Motor neuron (in vitro differentiated cells): ENCODE measurements around the gene NOTCH3. TPM values are rescaled to one million over a fixed set of nuclear protein-coding genes. Genes with fewer than 3 reads are reported as not detected.

Source experiments
- ATAC-seq, 8 experiments: fragments of 200-7000 bp; cut with Tn5 transposase; replicated peaks in 6 of 8; 2 replicates each; pipeline ENCODE4 v1.8.0; 2021; ENCODE audit warnings: mild to moderate bottlenecking in 8 of 8, moderate library complexity in 8 of 8
- H3K27ac ChIP-seq, 2 donors: fragments of 250-450 bp; sonication (Bioruptor Pico); 2 replicates each; pipeline ENCODE4 v1.9.0; 2021; ENCODE audit warnings: antibody characterized with exemption in 2 of 2, mild to moderate bottlenecking in 2 of 2, moderate library complexity in 1 of 2
- H3K4me1 ChIP-seq, 2 donors: fragments of 250-450 bp; sonication (Bioruptor Pico); replicated peaks in 1 of 2; 2 replicates each; pipeline ENCODE4 v1.6.1; 2021; ENCODE audit warnings: antibody characterized with exemption in 2 of 2, mild to moderate bottlenecking in 2 of 2, moderate library complexity in 1 of 2
- H3K4me3 ChIP-seq, 5 donors: fragments of 250-450 bp; sonication (Bioruptor Pico); 2 replicates each; pipeline ENCODE4 v1.9.0; 2021; ENCODE audit warnings: antibody characterized with exemption in 5 of 5, mild to moderate bottlenecking in 5 of 5, moderate library complexity in 4 of 5
- WGBS, 10 experiments: fragments of 450-650 bp; shearing (Covaris generic); methylation state at CpG; one replicate each; pipeline ENCODE4 v1.0.0; 2022; 5-methylcytosine and 5-hydroxymethylcytosine counted together
- in situ Hi-C, 9 experiments: fragments of 400-800 bp; cut with MboI; loops; one replicate each; pipeline ENCODE4 v1.15.0; 2021; ENCODE audit warnings: low sequenced_read_pairs in 9 of 9, low pct_unique_long_range_greater_than_20kb in 2 of 9; ENCODE audit not compliant: unreplicated experiment in 9 of 9
- total RNA-seq, 8 experiments: library from RNA; unstranded; fragments of 300-600 nt; gene quantifications; 2 replicates each; pipeline versions ENCODE4 v1.2.3 to v1.2.4, GENCODE V29; 2022

NOTCH3 gene
- total RNA-seq, 8 experiments from 2014 or later: 3.0 to 26.4 (median 7.7) TPM

- H3K4me3 ChIP-seq: peak overlapping the region; percentile 38 to 47 (median 43)
- peaks cover 5 to 17% of the 10 kb centered on the region in 2 donors for H3K4me1 ChIP-seq
- in situ Hi-C loops: no loop called here
- peak overlapping the region; percentile 62 to 86 for H3K27ac ChIP-seq
- ATAC-seq: peak in 5 of 8 experiments; percentile 3 to 35 (median 28)
- WGBS, 10 experiments: 0 to 87% (median 60%) methylated on average over 1 to 9 of the region's 51 CpGs; no CpG with 5 or more reads in 3 of the 10 experiments
Measured at GRCh38 chr19:15223649-15224361, 23.0 kb upstream of the NOTCH3 start.

- 0 to 9% (median 1%) methylated on average over 1 to 13 of the region's 48 CpGs; no CpG with 5 or more reads in 2 of the 10 experiments for WGBS, 10 experiments
- peak overlapping the region in 1 of 2 donors; percentile 7 for H3K27ac ChIP-seq
- H3K4me1 ChIP-seq: peaks cover 8 to 19% of the 10 kb centered on the region in 2 donors
- ATAC-seq: peak; percentile 91 to 98 (median 94)
- peak overlapping the region; percentile 38 to 47 (median 43) for H3K4me3 ChIP-seq
- in situ Hi-C loops: no loop called here
Measured at GRCh38 chr19:15222738-15223648, 22.2 kb upstream of the NOTCH3 start.

DNA sequence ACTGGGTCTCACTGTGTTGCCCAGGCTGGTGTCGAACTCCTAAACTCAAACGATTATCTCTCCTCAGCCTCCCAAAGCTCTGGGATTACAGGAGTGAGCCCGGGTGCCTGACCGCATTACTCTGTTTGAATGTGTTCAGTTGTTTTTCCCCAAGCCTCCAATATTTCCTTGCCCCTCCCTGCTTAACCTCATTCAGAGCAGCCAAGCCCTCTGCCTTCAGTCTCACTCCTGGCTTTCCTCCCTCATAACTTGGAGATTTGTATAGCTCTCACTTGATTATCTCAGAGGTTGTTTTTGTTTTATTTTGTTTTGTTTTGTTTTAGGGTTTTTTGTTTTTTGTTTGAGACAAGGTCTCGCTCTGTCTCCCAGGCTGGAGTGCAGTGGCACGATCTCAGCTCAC is 20.0 kb upstream of the NOTCH3 start:
- in situ Hi-C loops: no loop called here
- no peak for ATAC-seq
- no peak overlapping the region for H3K4me3 ChIP-seq
- peaks cover 11 to 19% of the 10 kb centered on the region in 2 donors for H3K4me1 ChIP-seq
- WGBS, 10 experiments: 0 to 100% (median 94%) methylated on average over 1 to 6 of the region's 6 CpGs; no CpG with 5 or more reads in 2 of the 10 experiments
- H3K27ac ChIP-seq: no peak overlapping the region

- no peak overlapping the region for H3K4me3 ChIP-seq
- peak overlapping the region; percentile 59 to 60 for H3K27ac ChIP-seq
- H3K4me1 ChIP-seq: peaks cover 11 to 14% of the 10 kb centered on the region in 2 donors
- 40 to 100% (median 76%) methylated on average over 1 to 6 of the region's 7 CpGs; no CpG with 5 or more reads in 1 of the 10 experiments for WGBS, 10 experiments
- in situ Hi-C loops: no loop called here
- peak in 1 of 8 experiments; percentile 23 for ATAC-seq
Measured at GRCh38 chr19:15218501-15218900, 17.7 kb upstream of the NOTCH3 start.

GRCh38 chr19:15216363-15216762 is 15.6 kb upstream of the NOTCH3 start:
- Histone ChIP-seq H3K27ac (no peak overlapping the region), H3K4me3 (no peak overlapping the region), H3K4me1 (peaks cover 5% of the 10 kb centered on the region in 2 donors)
- 75 to 100% (median 89%) methylated on average over 1 to 7 of the region's 7 CpGs; no CpG with 5 or more reads in 1 of the 10 experiments for WGBS, 10 experiments
- in situ Hi-C loops: no loop called here
- ATAC-seq: no peak

DNA sequence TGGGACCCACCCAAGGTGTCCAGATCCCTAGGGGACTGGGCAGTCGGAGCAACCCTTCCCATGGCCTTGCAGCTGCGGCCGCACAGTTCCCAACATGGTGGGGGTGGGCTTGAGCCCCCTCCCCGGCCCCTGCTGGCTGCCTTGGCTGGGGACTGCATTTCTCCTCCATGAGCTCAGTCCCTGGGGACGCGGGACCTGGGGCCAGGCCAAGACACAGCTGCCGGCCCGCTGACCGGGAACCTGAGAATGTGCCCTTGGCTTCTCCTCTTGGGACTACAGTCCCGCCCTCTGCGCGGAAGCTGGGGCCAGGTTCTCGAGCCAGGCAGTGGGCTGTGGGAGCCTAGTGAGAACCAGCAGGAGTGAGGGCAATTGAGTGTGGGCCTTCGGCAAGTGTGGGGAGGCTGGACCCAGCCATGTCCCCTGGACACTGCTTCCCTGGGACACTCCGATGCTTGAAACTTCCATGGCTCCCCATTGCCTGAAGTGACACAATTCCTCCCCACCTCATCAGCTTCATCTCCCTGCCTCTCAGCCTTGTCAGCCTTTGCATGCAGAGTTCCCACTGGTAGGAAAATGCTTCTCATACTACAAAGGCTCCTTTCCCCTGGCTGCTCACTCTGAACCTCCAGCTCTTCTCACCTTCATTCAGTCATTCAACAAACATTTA is 13.1 kb upstream of the NOTCH3 start:
- ATAC-seq: no peak
- Histone ChIP-seq H3K4me1 (peaks cover 3 to 5% of the 10 kb centered on the region in 2 donors), H3K4me3 (no peak overlapping the region), H3K27ac (no peak overlapping the region)
- in situ Hi-C loops: no loop called here
- WGBS, 10 experiments: 73 to 100% (median 88%) methylated on average over 1 to 13 of the region's 15 CpGs; no CpG with 5 or more reads in 6 of the 10 experiments

- WGBS, 10 experiments: 71 to 100% (median 94%) methylated on average over 1 to 8 of the region's 12 CpGs; no CpG with 5 or more reads in 1 of the 10 experiments
- no peak overlapping the region for H3K27ac ChIP-seq
- H3K4me1 ChIP-seq: no peaks in the 10 kb centered on the region
- in situ Hi-C loops: no loop called here
- no peak for ATAC-seq
- no peak overlapping the region for H3K4me3 ChIP-seq
Measured at GRCh38 chr19:15212711-15213110, 11.9 kb upstream of the NOTCH3 start.

- Histone ChIP-seq H3K4me3 (no peak overlapping the region), H3K4me1 (no peaks in the 10 kb centered on the region), H3K27ac (no peak overlapping the region)
- in situ Hi-C loops: no loop called here
- ATAC-seq: peak in 7 of 8 experiments; percentile 56 to 96 (median 81)
- 20 to 100% (median 83%) methylated on average over 1 to 4 of the region's 5 CpGs; no CpG with 5 or more reads in 4 of the 10 experiments for WGBS, 10 experiments
Measured at GRCh38 chr19:15210323-15210781, 9.6 kb upstream of the NOTCH3 start.

DNA sequence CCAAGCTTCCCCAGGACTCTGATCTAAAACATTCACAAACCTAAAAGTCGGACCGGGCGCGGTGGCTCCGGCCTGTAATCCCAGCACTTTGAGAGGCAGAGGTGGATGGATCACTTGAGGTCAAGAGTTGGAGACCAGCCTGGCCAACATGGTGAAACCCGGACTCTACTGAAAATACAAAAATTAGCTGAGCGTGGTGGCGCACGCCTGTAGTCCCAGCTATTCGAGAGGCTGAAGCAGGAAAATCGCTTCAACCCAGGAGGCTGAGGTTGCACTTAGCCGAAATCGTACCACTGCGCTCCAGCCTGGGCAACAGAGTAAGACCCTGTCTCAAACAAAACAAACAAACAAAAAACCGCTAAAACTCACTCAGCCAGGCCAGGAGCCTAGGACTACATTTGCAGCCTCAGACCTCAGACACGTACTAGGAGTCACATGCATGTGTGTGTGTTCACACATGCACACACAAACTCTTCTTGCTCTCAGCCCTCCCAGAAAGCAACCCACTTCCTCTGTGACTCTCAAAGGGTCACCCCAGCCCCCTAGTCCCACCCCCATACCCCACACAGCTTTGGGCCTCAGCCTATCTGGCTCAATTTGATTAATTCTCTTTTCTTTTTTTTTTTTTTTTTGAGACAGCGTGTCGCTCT is 704 bp upstream of the NOTCH3 start:
- Histone ChIP-seq H3K4me3 (peak overlapping the region in 1 of 5 donors; percentile 73), H3K4me1 (peaks cover 0 to 15% of the 10 kb centered on the region in 2 donors), H3K27ac (no peak overlapping the region)
- in situ Hi-C loops: no loop called here
- no peak for ATAC-seq
- WGBS, 10 experiments: 80 to 100% (median 100%) methylated on average over 1 to 12 of the region's 18 CpGs; no CpG with 5 or more reads in 2 of the 10 experiments

DNA sequence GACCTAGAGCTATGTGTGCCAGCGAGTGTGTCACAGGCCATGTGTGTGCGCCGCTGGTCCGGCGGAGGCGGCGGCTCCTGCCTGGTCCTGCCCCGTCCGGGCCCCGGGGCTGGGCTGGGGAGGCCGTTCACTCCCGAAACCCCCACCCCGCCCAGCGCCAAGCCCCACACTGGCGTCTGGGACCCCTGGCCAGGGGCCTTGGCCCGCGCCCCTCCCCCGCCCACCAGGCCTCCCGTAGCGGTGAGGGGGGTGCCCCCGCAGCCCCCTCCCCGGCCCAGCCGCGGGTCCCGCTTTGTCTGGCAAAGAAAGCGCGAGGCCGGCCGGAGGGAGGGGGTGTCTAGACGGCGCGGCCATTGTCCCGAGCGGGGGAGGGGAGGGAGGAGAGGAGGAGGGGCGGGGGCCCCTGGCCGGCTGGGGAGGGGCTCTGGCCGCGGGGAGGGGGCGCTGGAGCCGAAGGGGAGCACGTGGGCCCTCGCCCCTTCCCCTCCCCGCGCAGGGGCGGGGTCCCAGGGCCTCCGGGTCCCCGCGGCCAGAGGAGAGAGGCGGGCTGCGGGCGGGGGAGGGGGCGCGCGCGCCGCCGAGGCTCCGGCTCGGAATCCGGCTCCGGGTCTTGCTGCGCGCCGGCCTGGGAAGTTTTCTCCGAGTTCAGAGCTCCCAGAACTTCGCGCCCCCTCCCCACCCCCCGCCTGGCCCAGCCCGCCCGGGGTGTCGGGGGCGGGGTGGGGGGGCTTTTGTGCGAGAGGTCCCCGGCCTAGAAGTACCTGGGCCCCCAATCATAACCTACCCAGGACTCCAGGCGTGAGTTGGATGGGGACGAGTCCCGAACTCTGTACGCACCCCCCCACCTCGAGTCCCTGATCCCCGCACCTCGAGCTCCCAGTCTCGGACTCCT is 888 bp downstream of the NOTCH3 start:
- in situ Hi-C loops: loop anchor here in 1 of 9 experiments (25.0 kb wide), 1 partner anchor 362 kb away; no protein-coding TSS in a partner anchor
- WGBS, 10 experiments: no CpG with 5 or more reads among the region's 82 CpGs
- peak in 6 of 8 experiments; percentile 5 to 43 (median 31) for ATAC-seq
- Histone ChIP-seq H3K4me1 (peaks cover 4 to 21% of the 10 kb centered on the region in 2 donors), H3K27ac (peak overlapping the region; percentile 18 to 78), H3K4me3 (peak overlapping the region; percentile 32 to 73 (median 43))

DNA sequence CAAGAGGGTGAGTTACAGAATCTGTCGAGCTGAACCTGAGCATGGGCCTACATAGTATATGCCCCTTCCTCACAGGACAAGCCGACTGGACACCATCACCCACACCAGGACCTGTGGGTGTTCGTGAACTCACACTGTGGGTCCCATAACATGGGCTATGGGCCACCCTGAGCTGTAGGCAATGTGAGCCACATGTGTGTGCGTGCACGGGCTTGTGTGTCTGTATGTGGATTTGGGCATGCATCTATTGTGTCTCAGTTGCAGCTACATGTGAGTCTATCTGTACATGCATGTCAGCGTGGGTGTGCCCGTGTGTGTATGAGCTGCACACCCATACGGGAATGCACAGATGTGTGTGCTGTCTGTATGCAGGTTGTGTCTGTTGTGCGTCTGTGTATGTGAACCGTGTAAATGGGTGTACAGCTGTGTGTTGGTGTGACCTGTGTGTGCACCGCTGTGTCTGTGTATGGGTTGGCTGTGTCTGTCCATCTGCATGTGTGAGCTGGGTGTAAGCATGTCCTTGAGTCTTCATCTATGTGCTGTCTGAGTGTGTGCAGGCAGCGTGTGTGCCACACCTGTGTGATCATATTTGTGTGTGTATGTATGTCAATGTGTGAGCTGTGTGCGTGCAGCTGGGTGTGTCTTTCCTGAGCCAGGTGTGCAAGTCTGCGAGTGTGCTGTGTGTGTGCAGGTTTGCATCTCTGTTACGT is 1.7 kb downstream of the NOTCH3 start:
- Histone ChIP-seq H3K4me3 (peak overlapping the region in 4 of 5 donors; percentile 40 to 73 (median 50)), H3K27ac (peak overlapping the region in 1 of 2 donors; percentile 71), H3K4me1 (peaks cover 4 to 22% of the 10 kb centered on the region in 2 donors)
- ATAC-seq: no peak
- 84 to 100% (median 93%) methylated on average over 1 to 5 of the region's 15 CpGs; no CpG with 5 or more reads in 5 of the 10 experiments for WGBS, 10 experiments
- in situ Hi-C loops: loop anchor here in 1 of 9 experiments (25.0 kb wide), 1 partner anchor 363 kb away; no protein-coding TSS in a partner anchor
